MCF 10A (cell line): ENCODE data around the gene FREY1. TPM values are rescaled to one million over a fixed set of nuclear protein-coding genes. Genes with fewer than 3 reads are reported as not detected.

Experiments used
- BruUV-seq: library from RNA; stranded (reverse); fragments of 400-500 nt; replicated peaks from 2 replicates; lab custom pipeline; 2021; lab: Mats Ljungman, UMichigan
- CTCF ChIA-PET: fragments of 300-600 bp; sonication (Branson Sonifier 250); formaldehyde crosslinking; extraction: SDS; loops from one replicate; lab custom pipeline; 2021; ENCODE audit warnings: antibody characterized with exemption, inconsistent platforms; lab: Yijun Ruan, JAX
- POLR2A ChIA-PET: fragments of 300-600, 350-650 bp; sonication (Branson Sonifier 250); formaldehyde crosslinking; extraction: SDS; loops from one replicate; lab custom pipeline; 2020; ENCODE audit warnings: antibody characterized with exemption, inconsistent platforms; lab: Yijun Ruan, JAX
- DNase-seq: peaks from one replicate; pipeline ENCODE4 v3.0.0-alpha.2; 2018; ENCODE audit not compliant: unreplicated experiment
- H3K27ac Mint-ChIP-seq: one replicate; pipeline ENCODE4 v1.8.0; 2022; ENCODE audit warnings: mild to moderate bottlenecking, low read depth, mixed read lengths; ENCODE audit not compliant: unreplicated experiment
- H3K27me3 Mint-ChIP-seq: one replicate; pipeline ENCODE4 v1.8.0; 2022; ENCODE audit warnings: mixed read lengths; ENCODE audit not compliant: insufficient read depth, unreplicated experiment
- H3K36me3 Mint-ChIP-seq: one replicate; pipeline ENCODE4 v1.8.0; 2022; ENCODE audit warnings: mild to moderate bottlenecking, moderate library complexity, mixed read lengths; ENCODE audit not compliant: insufficient read depth, unreplicated experiment
- H3K4me1 Mint-ChIP-seq: one replicate; pipeline ENCODE4 v1.8.0; 2022; ENCODE audit warnings: mixed read lengths; ENCODE audit not compliant: insufficient read depth, unreplicated experiment
- H3K4me3 Mint-ChIP-seq: one replicate; pipeline ENCODE4 v1.8.0; 2022; ENCODE audit warnings: mild to moderate bottlenecking, moderate library complexity, mixed read lengths; ENCODE audit not compliant: unreplicated experiment
- H3K9me3 Mint-ChIP-seq: one replicate; pipeline ENCODE4 v1.8.0; 2022; ENCODE audit warnings: mixed read lengths; ENCODE audit not compliant: unreplicated experiment
- intact Hi-C: fragments of 100-400 bp; cut with micrococcal nuclease; formaldehyde crosslinking; loops from 2 replicates; pipeline ENCODE4 v1.14.1; 2022
- total RNA-seq: library from RNA; stranded (reverse); gene quantifications from 2 replicates; pipeline ENCODE4 v1.2.3, GENCODE V29; 2022
- TF ChIP-seq, protein P1 (sequence below): fragments of 200-600 bp; IDR thresholded peaks from one replicate; pipeline ENCODE4 v1.8.0; 2022; ENCODE audit warnings: antibody characterized with exemption, mild to moderate bottlenecking; ENCODE audit not compliant: unreplicated experiment

Gene FREY1
- total RNA-seq, 1 experiment from 2014 or later: 1.3 TPM

DNA sequence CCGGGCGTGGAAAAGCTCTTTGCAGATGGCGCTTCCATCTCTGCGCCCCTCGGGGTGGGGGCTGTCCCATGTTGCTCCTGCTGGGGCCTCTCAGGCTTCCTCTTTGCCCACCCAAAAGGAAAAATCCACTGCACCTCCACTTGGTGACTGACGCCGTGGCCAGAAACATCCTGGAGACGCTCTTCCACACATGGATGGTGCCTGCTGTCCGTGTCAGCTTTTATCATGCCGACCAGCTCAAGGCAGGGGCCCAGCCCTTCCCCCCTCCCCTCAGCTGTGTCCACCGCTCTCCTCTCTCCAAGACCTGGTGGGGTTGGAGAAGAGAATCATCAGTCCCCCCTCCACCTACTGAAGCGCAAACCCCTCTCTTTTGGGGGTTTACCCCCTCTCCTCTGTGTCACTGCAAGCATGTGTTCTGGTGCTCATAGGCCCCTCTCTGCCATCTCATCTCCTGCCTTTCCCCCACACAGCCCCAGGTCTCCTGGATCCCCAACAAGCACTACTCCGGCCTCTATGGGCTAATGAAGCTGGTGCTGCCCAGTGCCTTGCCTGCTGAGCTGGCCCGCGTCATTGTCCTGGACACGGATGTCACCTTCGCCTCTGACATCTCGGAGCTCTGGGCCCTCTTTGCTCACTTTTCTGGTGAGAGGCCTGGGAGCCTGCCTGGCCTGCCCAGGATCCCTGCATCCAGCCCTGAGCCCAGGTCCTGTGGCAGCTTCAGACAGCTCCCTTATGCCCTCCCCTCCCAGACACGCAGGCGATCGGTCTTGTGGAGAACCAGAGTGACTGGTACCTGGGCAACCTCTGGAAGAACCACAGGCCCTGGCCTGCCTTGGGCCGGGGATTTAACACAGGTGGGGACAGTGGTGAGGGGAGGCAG is 17.2 kb upstream of the FREY1 start:
- Mint-ChIP-seq H3K36me3 (no peaks in the 10 kb centered on the region), H3K4me3 (peak overlapping the region; percentile 10), H3K27me3 (no peaks in the 10 kb centered on the region), H3K9me3 (no peaks in the 10 kb centered on the region), H3K4me1 (peaks cover 9% of the 10 kb centered on the region), H3K27ac (no peak overlapping the region)
- intact Hi-C loops: no loop called here
- BruUV-seq: no TSS peak
- no peak for DNase-seq
- TF ChIP-seq, protein P1, sequence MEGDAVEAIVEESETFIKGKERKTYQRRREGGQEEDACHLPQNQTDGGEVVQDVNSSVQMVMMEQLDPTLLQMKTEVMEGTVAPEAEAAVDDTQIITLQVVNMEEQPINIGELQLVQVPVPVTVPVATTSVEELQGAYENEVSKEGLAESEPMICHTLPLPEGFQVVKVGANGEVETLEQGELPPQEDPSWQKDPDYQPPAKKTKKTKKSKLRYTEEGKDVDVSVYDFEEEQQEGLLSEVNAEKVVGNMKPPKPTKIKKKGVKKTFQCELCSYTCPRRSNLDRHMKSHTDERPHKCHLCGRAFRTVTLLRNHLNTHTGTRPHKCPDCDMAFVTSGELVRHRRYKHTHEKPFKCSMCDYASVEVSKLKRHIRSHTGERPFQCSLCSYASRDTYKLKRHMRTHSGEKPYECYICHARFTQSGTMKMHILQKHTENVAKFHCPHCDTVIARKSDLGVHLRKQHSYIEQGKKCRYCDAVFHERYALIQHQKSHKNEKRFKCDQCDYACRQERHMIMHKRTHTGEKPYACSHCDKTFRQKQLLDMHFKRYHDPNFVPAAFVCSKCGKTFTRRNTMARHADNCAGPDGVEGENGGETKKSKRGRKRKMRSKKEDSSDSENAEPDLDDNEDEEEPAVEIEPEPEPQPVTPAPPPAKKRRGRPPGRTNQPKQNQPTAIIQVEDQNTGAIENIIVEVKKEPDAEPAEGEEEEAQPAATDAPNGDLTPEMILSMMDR: no peak
- CTCF ChIA-PET: interaction anchor here (1.0 kb wide), 1 partner anchor 82 kb away, joined by 3 read pairs; no protein-coding TSS in a partner anchor
- POLR2A ChIA-PET: interaction anchor here (0.9 kb wide), 1 partner anchor 8 kb away, joined by 3 read pairs; no protein-coding TSS in a partner anchor

DNA sequence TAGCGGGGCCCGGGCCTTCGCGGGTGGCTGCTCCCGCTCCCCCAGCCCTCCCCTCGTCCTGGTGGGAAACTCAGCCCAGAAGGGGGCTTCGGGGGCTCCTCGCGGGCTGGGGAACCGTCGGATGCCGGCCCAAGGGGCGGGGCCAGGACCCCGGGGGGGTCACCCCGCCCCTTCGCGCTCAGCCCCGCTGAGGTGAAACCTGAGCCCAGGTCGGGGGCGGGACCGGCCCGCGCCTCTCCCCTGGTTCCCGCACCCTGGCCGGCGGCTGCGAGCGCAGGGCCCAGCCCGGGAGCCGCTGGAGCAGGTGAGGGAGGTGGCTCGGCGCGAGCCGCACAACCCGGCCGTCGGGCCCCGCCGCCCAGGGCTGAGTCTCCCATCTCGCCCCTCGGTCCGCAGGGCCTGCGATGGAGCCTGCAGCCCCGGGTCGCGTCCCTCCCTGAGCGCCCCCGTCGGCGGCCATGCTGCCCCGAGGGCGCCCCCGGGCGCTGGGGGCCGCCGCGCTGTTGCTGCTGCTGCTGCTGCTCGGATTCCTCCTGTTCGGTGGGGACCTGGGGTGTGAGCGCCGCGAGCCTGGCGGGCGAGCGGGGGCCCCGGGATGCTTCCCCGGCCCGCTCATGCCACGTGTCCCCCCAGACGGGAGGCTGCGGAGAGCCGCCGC is 15.5 kb upstream of the FREY1 start, which contains the start of gene LARGE2:
Gene LARGE2, plus strand, starts transcription at position 232 of the 658 bp plus-strand sequence. Its CDS starts 227 bp downstream, at position 459.
- TF ChIP-seq, protein P1: no peak
- H3K27me3 Mint-ChIP-seq: no peaks in the 10 kb centered on the region
- CTCF ChIA-PET: interaction anchor here (0.6 kb wide), 1 partner anchor 7 kb away, joined by 4 read pairs; no protein-coding TSS in a partner anchor
- POLR2A ChIA-PET: interaction anchor here (0.9 to 1.0 kb wide), 2 partner anchors 76 to 778 kb away, joined by 3 to 4 read pairs; partner anchors contain the start of genes CRY2 and ZNF408
- no peaks in the 10 kb centered on the region for H3K9me3 Mint-ChIP-seq
- H3K4me1 Mint-ChIP-seq: peaks cover 9% of the 10 kb centered on the region
- no peak within 1 kb of the TSS for H3K27ac Mint-ChIP-seq
- peak; percentile 51 for DNase-seq
- peaks cover 6% of the 10 kb centered on the region for H3K36me3 Mint-ChIP-seq
- BruUV-seq: no TSS peak
- H3K4me3 Mint-ChIP-seq: peak within 1 kb of the TSS; percentile 51
- intact Hi-C loops: no loop called here

DNA sequence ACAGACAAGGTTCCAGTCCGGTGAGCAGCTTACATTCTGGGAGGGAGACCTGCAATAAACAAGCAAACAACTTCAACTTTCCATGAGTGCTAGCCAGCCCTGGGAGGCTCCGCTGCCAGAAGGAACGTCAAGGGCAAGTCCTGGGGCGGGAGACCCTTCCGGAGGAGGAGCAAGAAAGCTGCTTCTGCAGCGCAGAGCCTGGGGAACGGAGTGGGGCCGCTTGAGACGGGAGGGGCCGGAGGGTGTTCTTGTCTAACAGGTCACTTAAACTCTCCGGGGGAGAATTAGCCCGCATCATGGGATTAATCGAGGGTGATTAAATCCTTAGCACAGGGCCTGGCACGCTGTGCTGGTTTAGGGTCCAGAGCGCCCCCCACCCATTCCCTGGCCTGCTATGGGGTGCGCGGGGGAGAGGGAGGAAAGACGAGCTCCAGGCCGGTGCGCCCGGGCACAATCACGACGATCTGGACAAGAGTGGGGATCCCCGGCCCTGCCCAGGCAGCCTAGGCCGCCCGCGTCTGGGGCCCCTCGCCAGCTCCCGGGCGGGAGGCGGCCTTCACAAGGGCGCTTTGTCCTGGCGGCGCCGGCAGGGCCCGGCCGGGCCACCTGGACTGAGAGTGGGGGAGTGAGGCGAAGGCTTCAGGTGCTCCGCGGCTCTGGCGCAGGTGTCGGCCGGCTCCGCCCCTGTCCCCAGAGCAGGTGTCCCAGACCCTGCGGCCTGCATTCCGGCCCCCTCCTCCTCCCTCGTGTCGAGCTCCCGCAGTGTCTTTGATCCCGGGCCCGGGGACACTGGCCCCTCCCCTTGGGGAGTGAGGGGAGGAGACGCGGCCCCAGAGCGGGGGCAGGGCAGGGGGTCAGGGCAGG is 14.7 kb upstream of the FREY1 start:
- no TSS peak for BruUV-seq
- ChIA-PET CTCF (interaction anchor here (0.6 kb wide), 1 partner anchor 8 kb away, joined by 4 read pairs; no protein-coding TSS in a partner anchor), POLR2A (interaction anchor here (0.9 to 1.0 kb wide), 3 partner anchors 14 to 779 kb away, joined by 3 to 4 read pairs (median 3); partner anchors contain the start of genes CRY2 and ZNF408)
- TF ChIP-seq, protein P1: no peak
- intact Hi-C loops: no loop called here
- Mint-ChIP-seq H3K4me1 (peaks cover 9% of the 10 kb centered on the region), H3K4me3 (no peak overlapping the region), H3K27ac (no peak overlapping the region), H3K36me3 (peaks cover 6% of the 10 kb centered on the region), H3K27me3 (no peaks in the 10 kb centered on the region), H3K9me3 (no peaks in the 10 kb centered on the region)
- no peak for DNase-seq
